Colon (tissue), 2 donors: ENCODE data around the gene ZFAND5.
A peak's percentile ranks its signal among the peaks of the same experiment; 100 is the strongest.

Experiments
- FAIRE-seq: peaks from 2 replicates; lab custom pipeline; 2012; peaks lifted over from hg19 to GRCh38; lab: Jason Lieb, UNC
- donor health status: control.
- donor health status: control.

ZFAND5 gene

DNA sequence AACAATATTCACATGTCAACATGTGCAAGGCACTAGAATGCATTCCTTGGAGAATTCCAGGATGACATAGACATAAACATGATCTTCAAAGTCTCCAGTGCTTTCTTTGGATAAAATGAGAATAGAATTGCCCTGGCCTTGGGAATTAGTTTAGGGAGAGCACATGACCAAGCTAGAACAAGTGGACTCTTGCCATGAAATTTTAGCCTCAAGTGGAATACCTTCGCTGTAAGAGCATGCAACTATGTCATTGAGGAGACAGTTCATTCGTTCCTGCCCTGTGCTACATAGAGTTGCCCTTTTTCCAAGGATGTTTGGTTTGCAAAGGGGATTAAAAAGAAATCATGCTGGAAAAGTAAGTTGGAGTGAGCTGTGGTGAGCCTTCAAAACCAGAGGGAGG is 42.7 kb downstream of the ZFAND5 start:
- FAIRE-seq: no peak

DNA sequence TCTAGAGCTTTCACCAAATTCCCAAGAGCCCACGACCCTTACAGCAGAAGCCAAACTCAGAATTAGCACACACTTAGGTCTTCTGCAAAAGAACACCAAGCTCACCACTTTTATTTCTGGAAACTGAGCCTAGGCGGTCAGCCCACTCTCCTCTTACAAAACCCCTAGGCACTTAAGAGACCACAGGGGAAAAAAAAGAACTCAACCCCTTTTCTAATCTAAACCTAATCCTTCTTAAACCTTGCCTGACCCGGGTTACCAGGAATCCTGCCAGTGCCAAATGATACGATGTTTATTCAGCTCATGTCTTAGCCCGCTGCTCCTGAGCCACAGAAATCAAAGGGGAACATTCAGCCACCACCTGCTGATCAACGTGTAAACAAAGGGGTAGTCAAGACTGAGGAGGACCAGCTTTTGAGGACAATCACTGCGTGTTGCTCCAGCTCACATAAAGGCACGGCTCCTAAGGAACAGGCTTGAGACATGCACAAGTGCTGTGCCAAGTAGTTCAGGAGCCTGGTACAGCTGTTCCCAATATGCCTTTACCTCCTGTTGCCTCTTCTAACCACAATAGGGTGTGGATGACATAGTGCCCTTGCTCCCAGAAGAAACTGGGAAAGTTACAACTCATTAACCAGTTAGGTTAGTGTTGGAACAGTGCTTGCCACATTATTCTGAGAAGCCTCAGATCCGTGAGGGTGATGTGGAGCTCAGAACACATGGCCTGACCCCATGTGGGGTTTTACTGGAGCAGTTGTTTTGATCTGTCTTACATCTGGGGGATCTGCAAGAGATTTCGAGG is 49.3 kb downstream of the ZFAND5 start:
- no peak for FAIRE-seq

DNA sequence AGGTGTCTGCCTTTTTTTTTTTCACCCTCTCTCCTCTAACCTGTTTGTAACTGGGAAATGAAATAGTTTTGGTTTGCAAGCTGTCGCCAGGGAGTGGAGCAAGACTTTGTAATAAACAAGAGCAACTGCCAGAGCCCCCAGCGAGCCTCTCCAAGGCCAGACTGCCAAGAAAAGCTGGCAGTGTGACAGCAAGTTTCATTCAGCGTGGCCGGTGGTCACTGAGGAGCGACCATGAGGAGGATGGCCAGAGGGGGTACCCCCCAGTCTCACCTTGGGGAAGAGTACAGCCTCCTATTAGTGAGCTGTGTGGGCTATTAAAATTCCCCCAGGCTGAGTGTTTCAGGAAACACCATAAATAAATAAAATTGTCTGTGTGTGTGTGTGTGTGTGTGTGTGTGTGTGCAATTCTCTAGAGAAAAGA is 49.9 kb downstream of the ZFAND5 start:
- no peak for FAIRE-seq

DNA sequence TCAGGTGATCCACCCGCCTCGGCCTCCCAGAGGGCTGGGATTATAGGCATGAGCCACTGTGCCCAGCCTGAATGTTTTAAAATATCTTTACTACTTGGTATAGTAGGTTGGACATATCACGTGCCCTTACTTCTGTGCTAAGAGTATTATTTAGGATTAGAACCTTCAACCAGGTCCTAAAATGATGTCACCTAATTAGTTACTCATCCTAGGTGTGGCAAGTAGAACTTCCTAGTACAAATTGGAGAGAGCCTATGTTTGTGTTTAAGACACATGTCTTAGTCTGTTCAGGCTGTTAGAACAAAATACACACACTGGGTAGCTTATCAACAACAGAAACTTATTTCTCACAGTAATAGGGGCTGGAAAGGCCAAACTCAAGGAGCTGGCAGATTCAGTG is 51.5 kb downstream of the ZFAND5 start:
- FAIRE-seq: no peak

DNA sequence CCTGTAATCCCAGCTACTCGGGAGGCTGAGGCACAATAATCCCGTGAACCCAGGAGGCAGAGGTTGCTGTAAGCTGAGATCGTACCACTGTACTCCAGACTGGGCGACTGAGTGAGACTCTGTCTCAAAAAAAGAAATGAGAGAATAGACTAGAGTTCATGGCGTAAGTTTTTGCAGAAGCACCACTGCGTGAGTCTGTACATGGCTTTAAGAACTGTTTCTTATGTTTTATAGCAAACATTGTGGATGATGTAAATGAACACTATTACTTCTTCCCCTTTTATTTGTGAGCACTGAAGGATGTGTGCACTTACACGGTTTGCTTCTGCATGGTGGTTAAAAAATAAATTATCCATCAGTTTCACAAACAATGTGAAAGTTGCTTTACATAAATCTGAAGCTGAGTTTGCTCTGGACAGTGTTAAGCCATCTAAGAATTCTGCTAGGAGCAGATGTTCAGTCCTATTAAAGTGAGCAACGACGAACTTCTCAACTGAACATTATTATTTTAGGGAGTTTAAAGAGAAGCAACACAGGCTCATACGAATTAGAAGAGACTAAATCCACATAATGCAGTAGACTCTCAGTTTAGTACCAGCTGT is 52.5 kb downstream of the ZFAND5 start:
- FAIRE-seq: no peak

DNA sequence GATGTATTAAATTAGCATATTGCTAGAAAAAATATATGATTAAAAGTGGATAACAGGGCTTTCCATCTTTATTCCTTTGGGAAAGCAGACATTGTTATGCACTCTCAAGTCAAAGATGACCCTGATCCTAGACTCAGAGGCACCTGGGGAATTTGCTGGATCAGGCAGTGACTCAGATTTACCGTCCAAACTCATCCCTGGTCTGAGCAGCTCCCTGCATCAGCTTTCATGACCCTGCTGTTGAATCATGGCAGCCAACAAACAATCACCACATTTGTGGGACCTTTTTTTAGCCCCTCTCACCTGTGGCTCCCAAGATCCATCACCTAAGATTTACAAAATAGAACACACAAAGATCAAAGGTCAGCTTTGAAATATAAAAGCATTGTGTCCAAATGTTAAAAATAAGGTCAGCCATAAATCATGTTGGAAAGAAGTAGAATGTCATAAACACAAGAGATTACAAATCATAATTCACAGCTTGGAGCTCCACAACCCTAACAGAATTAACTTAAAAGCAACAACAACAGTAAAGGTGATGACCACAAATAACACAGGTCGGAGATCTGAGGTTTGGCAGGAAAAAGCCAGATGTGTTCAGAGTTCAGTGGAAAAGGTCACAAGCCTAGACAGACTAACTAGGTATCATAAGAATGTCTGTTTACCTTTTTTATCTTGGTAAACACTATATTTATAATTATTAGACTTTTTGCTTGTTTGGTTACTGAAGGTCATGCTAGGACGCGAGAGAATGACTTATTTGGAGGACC is 55.5 kb downstream of the ZFAND5 start:
- FAIRE-seq: no peak

DNA sequence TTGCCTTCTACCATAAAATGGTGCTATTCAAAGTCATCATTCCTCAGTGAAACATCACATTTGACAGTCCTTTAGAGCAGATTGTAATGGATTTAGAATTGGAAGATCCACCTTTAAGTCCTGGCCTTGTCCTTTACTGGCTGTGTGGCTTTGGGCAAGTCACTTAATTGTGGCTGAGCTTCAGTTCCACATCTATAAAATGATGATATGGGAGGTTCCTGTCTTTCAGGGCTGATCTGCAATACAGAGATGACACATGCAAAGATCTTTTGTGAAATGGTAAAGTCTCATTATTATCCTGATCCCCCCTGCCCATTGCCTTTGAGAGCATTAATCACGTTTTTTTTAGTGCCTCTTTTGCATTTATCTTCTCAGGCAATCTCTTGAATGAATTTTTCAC is 58.2 kb downstream of the ZFAND5 start:
- no peak for FAIRE-seq

DNA sequence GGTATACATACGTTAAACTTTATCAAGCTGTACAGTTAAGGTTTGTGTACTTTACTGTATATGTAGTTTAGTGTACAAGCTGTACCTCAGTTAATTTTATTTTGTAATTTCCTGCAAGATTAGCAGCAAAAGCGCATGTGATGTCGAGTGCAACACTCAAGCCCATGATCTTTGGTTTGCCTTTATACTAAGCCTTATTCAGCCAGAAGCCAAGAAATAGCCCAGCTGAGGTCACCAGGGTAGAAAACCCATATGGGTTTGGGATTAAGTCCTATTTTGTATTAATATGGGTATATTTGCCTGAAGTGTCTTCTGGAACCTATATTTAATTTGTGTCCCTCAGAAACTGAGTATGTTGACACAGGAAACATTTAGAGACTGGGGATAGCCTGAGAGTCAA is 59.3 kb downstream of the ZFAND5 start:
- no peak for FAIRE-seq

DNA sequence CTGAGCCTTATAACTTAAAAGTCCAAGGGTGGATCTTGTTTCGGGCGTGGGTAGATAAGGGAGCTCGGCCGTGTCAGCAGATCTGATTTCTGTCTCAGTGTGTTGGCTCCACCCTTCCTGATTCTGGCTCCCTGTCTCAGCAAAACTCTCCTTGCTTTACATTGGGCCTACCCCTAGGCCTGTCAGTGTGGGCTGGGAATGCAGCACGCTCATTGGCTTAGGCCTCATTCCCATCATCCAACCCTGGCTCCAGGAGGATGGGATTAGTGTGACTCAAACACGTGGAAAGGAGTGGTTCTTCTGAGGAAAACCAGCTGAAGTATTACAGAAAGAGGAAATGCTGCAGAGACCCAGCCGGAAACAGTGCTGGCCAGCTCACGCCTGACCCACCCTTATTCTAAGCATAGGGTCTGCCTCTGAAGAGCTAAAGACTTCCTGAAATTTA is 59.9 kb downstream of the ZFAND5 start:
- peak; percentile 80 for FAIRE-seq

DNA sequence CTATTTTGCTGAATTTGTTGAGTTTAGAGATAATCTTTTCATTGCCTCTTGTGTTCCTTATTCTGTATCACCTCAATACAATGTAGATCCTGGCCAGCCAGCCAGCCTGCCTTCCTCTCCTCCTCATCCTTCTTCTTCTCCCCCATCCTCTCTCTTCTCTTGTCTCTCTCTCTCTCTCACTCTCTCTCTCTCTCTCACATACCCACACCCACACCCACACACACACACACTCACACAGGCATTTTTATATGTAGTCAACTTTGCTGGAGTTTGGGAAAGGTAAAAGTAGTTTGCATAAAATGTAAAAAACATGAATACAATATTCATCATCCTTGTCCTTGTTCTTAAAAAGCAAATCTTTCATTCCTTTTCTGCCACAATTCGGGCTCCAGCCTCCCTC is 60.5 kb downstream of the ZFAND5 start:
- no peak for FAIRE-seq
